Hematopoietic multipotent progenitor cell (in vitro differentiated cells): Measurements from ENCODE around the gene RPH3AL. TPM values are rescaled to one million over a fixed set of nuclear protein-coding genes. Genes with fewer than 3 reads are reported as not detected.
A peak's percentile ranks its signal among the peaks of the same experiment; 100 is the strongest.
"Not testable (repeated sequence)": the region's sequence is repeated elsewhere in the genome, so short reads cannot be mapped to it uniquely, and the experiment has no call there.

Experiments
- DNase-seq, 3 donors: peaks; one replicate each; pipeline ENCODE4 v3.0.0-alpha.2; 2011 to 2015; ENCODE audit warnings: low read depth in 2 of 3, low spot score in 2 of 3
- total RNA-seq: library from RNA; depleted of rRNA; stranded (reverse); fragments of >200 nt; gene quantifications from one replicate; pipeline ENCODE4 v1.2.3, GENCODE V29; 2012

RPH3AL gene
- total RNA-seq, 1 donor = 14.3 TPM

- DNase-seq = no peak
These were observed 30.4 kb downstream of the RPH3AL start for GRCh38 chr17:322006-322780.

GRCh38 chr17:321386-321941 is 31.1 kb downstream of the RPH3AL start:
- DNase-seq = no peak

- no peak for DNase-seq
These were observed 31.7 kb downstream of the RPH3AL start for GRCh38 chr17:320809-321385.

- DNase-seq = no peak
These were observed 32.5 kb downstream of the RPH3AL start for GRCh38 chr17:320139-320538.

- DNase-seq = no peak
These were observed 33.3 kb downstream of the RPH3AL start for GRCh38 chr17:319266-319665.

DNA sequence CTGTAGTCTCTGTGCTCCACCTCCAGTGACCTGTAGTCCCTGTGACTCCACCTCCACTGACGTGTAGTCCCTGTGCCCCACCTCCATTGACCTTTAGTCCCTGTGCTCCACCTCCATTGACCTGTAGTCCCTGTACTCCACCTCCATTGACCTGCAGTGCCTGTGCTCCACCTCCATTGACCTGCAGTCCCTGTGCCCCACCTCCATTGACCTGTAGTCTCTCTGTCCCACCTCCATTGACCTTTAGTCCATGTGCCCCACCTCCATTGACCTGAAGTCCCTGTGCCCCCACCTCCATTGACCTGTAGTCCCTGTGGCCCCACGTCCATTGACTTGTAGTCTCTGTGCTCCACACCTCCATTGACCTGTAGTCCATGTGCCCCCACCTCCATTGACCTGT is 35.5 kb downstream of the RPH3AL start:
- DNase-seq = not testable (repeated sequence)

DNA sequence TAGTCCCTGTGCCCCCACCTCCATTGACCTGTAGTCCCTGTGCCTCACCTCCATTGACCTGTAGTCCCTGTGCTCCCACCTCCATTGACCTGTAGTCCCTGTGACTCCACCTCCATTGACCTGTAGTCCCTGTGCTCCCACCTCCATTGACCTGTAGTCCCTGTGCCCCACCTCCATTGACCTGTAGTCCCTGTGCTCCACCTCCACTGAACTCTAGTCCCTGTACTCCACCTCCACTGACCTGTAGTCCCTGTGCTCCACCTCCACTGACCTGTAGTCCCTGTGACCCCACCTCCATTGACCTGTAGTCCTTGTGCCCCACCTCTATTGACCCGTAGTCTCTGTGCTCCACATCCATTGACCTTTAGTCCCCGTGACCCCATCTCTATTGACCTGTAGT is 37.2 kb downstream of the RPH3AL start:
- not testable (repeated sequence) for DNase-seq

DNA sequence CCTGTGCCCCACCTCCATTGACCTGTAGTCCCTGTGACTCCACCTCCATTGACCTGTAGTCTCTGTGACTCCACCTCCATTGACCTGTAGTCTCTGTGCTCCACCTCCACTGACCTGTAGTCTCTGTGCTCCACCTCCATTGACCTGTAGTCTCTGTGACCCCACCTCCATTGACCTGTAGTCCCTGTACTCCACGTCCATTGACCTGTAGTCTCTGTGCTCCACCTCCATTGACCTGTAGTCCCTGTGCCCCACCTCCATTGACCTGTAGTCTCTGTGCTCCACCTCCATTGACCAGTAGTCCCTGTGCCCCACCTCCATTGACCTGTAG is 38.0 kb downstream of the RPH3AL start:
- not testable (repeated sequence) for DNase-seq

DNA sequence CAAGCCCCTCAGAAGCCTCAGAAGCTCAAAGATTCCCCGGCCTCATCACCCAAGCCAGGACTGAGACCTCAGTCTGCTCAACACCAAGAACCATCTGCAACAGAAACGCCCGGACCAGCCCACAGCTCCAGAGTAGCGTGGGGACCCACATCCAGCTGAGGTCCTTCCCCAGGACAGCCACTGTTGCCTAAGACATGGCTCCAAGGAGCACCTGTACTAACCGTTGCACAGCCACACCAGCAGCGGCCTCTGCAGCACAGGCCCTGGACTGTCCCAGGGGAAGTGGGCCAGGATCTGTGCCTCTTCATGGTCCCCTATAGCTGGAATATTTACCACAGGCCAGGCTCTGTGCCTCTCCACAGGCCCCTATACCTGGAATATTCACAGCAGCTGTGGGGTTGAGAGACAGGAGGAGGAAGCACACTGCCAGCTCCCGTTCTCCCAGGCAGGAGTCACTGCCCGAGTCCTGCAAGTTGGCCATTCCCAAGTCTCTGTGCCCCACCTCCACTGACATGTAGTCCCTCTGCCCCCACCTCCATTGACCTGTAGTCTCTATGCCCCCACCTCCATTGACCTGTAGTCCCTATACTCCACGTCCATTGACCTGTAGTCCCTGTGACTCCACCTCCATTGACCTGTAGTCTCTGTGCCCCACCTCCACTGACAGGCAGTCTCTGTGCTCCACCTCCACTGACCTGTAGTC is 38.5 kb downstream of the RPH3AL start:
- DNase-seq = no peak

GRCh38 chr17:313231-313630 is 39.4 kb downstream of the RPH3AL start:
- DNase-seq = no peak

DNA sequence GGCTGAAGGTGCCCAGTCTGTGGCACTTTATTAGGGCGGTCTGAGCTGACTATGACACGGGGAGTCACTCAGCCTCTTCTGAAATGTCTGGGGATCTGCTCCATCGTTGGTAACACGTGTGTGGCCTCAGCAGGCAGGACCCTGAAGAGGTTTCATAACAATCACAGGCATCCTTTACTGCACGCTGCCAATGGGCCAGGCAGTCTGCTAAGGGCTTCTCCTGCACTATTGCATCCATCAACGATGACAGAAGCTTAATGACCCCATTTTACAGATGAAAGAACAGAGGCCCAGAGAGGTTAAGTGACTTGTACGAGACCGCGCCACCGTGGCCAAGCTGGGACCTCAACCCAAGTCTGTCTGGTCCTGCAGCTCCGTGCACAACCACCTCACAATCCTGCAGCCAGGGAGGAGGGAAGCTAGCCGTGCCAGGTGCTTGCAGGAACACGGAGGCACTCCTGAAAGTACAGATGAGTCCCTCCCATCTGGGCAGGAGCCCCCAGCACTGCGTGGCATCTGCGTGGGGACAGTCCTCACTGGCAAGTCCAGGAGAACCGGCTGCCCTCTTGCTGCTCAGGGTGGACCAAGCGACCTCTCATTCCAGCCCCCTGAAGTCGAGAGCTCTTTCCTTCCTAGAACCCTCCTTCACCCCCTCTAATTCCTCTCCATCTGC is 40.0 kb downstream of the RPH3AL start:
- DNase-seq = no peak

DNA sequence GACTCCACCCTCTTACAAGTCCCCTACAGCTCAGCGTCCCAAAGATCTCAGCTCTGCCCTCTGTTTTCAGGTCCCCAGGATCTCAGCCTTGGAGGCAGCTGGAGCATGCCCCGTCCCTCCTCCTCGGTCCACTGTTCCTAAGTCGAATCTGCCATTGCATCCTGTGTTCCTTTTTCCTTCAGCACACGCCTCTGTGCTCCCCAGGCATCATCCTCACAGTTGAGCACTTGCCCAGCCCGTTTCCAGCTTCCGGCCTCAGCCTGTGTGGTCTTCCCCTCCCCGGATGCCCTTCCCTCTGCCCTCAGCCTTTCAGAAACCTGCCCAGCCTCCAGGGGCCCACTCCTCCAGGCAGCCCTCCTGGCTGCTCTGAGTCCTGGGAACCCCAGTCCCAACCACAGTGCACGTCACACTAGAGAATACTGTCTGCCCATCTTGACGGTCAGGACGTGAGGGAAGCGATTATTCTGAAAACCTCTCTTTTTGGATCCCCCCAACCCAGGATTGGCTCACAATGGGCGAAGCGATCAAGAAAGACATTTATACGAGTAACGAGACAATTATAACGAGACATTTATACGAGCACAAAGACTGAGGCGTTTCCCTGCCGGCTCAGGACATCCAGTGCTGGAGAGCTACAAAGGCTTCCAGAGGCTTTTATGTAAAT is 41.4 kb downstream of the RPH3AL start:
- DNase-seq = no peak

DNA sequence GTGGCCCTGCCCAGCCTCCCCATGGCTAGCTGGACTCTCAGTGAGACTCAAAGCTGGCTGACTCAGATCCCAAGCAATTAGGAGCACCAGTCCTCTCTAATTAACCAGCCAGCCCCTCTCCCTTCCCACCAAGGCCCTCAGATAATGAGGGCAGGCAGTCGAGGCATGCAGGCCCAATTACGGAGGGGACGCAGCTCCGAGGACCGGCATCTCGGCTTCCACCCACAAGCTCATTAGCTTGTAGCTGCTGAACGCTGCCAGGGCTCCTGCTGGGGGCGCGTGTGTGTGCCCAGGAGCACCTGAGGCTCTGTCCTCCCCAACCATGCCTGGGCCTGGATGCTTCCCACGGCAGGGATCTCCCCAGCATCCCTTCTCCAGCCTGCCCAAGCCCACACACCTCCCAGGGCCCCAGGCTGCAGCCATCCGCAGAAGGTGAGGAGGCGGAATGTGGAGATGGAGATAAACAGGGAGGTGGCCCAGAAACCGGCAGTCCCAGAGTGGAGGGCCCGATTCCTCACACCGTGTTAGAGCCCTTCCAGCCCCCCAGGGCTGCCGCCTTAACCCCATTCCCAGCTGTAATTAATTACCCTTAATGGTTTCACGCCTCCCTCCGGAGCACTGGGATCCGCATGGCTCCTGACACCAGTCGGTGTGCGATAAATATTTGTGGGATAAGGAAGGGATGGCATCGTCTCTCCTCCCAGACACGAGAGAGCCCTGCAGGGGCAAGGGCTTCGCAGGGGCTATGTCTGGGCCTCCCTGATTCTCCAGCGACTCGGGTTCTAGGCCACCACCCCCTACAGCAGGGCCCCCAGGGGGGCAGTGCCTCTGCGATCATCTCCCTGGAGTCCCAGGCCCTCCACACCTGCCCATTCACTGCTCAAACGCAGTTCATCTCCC is 42.2 kb downstream of the RPH3AL start:
- DNase-seq = no peak

- peak in 2 of 3 donors; percentile 89 for DNase-seq
These were observed 43.2 kb downstream of the RPH3AL start for GRCh38 chr17:309361-309888.

GRCh38 chr17:307741-308507 is 44.7 kb downstream of the RPH3AL start:
- no peak for DNase-seq

- DNase-seq = no peak
These were observed 45.3 kb downstream of the RPH3AL start for GRCh38 chr17:307295-307691.

DNA sequence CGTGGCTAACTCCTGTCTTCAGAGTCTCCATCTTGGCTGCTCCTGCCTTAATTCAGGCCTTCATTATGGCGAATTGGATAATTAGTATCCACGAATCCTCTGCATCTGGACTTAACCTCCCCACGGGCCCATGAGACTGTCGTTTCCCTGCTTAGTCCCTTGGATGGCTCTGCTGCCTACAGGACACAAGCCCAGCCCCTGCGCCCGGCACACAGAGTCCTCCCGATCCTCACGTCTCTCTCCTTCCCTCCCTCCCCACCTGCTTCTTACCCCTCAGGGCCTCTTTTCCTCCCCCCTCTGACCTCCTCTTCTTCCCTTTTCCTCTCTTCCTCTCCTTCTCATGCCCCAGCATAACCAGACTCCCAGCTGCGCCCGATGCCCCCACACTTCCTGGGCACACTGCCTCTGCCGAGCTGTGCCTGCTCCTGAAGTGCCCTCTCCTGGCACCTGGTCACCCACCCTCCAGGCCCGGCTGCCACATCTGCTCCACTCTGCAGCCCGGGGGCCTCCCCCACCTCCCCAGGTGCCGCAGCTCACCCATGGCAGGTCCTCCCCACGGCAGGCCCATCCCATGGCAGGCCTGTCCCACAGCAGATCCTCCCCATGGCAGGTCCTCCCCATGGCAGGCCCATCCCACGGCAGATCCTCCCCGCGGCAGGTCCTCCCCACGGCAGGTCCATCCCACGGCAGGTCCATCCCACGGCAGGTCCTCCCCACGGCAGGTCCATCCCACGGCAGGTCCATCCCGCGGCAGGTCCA is 45.9 kb downstream of the RPH3AL start:
- no peak for DNase-seq

GRCh38 chr17:306116-306515 is 46.5 kb downstream of the RPH3AL start:
- DNase-seq = no peak
